ENCODE data around the gene PPP2R5C. TPM values are rescaled to one million over a fixed set of nuclear protein-coding genes. Genes with fewer than 3 reads are reported as not detected.
A peak's percentile ranks its signal among the peaks of the same experiment; 100 is the strongest.

The PPP2R5C gene
- total and polyA plus RNA-seq, 2 of the 8 experiments (the other 6 are each of a cell fraction or from before 2014, with no cell fraction given), result 49.6 to 95.9 TPM

- H3K79me2 ChIP-seq (ENCODE audit: control insufficient read depth in 1 of 2, insufficient read depth in 2 of 2, low read length in 2 of 2), result no peaks in the 10 kb centered on the region
- H2BK12ac ChIP-seq (ENCODE audit: low read depth, low read length), result no peak overlapping the region
- no peak overlapping the region for H2BK120ac ChIP-seq (replicated peaks; ENCODE audit: low read depth, low read length)
- ChIA-PET POLR2A (ENCODE audit: partially characterized antibody) (interaction anchor here (0.8 to 1.8 kb wide), 5 partner anchors 9 to 186 kb away, joined by 3 to 7 read pairs (median 4); no protein-coding TSS in a partner anchor), CTCF (ENCODE audit: partially characterized antibody) (interaction anchor here (0.7 to 1.7 kb wide), 5 partner anchors 9 to 199 kb away, joined by 3 to 6 read pairs (median 3); no protein-coding TSS in a partner anchor)
- H4K5ac ChIP-seq (ENCODE audit: insufficient read length, low read depth, low read length), result no peak overlapping the region
- H3K36me3 ChIP-seq (ENCODE audit: control insufficient read depth in 2 of 4, insufficient read depth in 4 of 4, low read length in 3 of 4), result 0 out of 8 replicates have a peak, but pooled peaks cover 0 to 3% (median 0%) of the 10 kb centered on the region in 4 experiments
- WGBS, 2 experiments (ENCODE audit: extremely low coverage in 1 of 2, insufficient coverage in 1 of 2, insufficient read length in 1 of 2, insufficient replicate concordance in 2 of 2, low coverage in 1 of 2, low lambda C conversion rate in 2 of 2, missing lambda C conversion rate in 1 of 2), result 8% methylated on average over 11 of the region's 72 CpGs; no CpG with 5 or more reads in 1 of the 2 experiments
- H3K56ac ChIP-seq (replicated peaks; ENCODE audit: insufficient read length, low read depth, low read length), result no peak overlapping the region
- no peak overlapping the region for H3K4ac ChIP-seq (replicated peaks; ENCODE audit: insufficient read length, low read depth, low read length)
- peaks cover 3% of the 10 kb centered on the region; the same call in 1 of the 2 replicates for H3K23me2 ChIP-seq (ENCODE audit: low read depth, low read length)
- no peak overlapping the region for H3K27ac ChIP-seq (ENCODE audit: low read depth, low read length)
- no peak overlapping the region for H3K18ac ChIP-seq (ENCODE audit: extremely low read depth, low read length)
- H3K23ac ChIP-seq (ENCODE audit: insufficient read length), result no peak overlapping the region
- DNase-seq (ENCODE audit: low read depth in 1 of 2, low spot score in 2 of 2), result no peak
- FAIRE-seq, result no peak
- peaks cover 0 to 3% (median 1%) of the 10 kb centered on the region in 4 experiments; a peak in 4 of 7 replicates for H3K4me1 ChIP-seq (replicated peaks in 1 of 4; ENCODE audit: control insufficient read depth in 3 of 4, insufficient read depth in 4 of 4, low read length in 3 of 4)
- H3K4me3 ChIP-seq (ENCODE audit: extremely low read depth in 1 of 4, insufficient read depth in 2 of 4, low read depth in 3 of 4, low read length in 4 of 4), result peak overlapping the region; percentile 61 to 81 (median 64)
- H3K27me3 ChIP-seq (replicated peaks in 1 of 4; ENCODE audit: control insufficient read depth in 3 of 4, extremely low read depth in 1 of 4, insufficient read depth in 3 of 4, low read length in 3 of 4), result peaks cover 3 to 18% (median 11%) of the 10 kb centered on the region in 4 experiments; a peak in 6 of 7 replicates
- H3K9ac ChIP-seq (replicated peaks in 1 of 4; ENCODE audit: extremely low read depth in 1 of 4, low read depth in 3 of 4, low read length in 3 of 4), result peak overlapping the region in 1 of 4 experiments; percentile 38; a peak in 1 of 7 replicates
- H2BK15ac ChIP-seq (ENCODE audit: low read length), result no peak overlapping the region
- H3K14ac ChIP-seq (ENCODE audit: insufficient read length), result no peak overlapping the region
- peak overlapping the region; percentile 63 to 87 for H3K4me2 ChIP-seq (ENCODE audit: insufficient read depth in 1 of 2, low read depth in 2 of 2, low read length in 2 of 2)
- H3K9me3 ChIP-seq (ENCODE audit: insufficient read depth in 2 of 2, low read depth in 1 of 2, low read length in 1 of 2), result no peaks in the 10 kb centered on the region
- no peak overlapping the region for H4K91ac ChIP-seq (replicated peaks; ENCODE audit: insufficient read length, low read length)
- H4K20me1 ChIP-seq (replicated peaks in 1 of 2; ENCODE audit: control insufficient read depth in 1 of 2, insufficient read depth in 2 of 2, low read length in 2 of 2), result peaks cover 0 to 7% of the 10 kb centered on the region in 2 experiments
- H2AFZ ChIP-seq (ENCODE audit: low read length), result no peak overlapping the region
- no peaks in the 10 kb centered on the region for H3K79me1 ChIP-seq (ENCODE audit: low read depth, low read length)
- H4K8ac ChIP-seq (ENCODE audit: extremely low read depth, insufficient read depth, low read length), result peak overlapping the region; percentile 11; the same call in 1 of the 2 replicates
- no peak overlapping the region for H2BK20ac ChIP-seq (ENCODE audit: low read length)
- H2AK5ac ChIP-seq (ENCODE audit: low read depth, low read length), result no peak overlapping the region
- no peak overlapping the region for H2BK5ac ChIP-seq (ENCODE audit: low read depth, low read length)
- TF ChIP-seq EP300 (IDR thresholded peaks at IDR 0.05; ENCODE audit: borderline replicate concordance in 1 of 2, low read depth in 2 of 2, low read length in 2 of 2) (no peak), SRF (IDR thresholded peaks at IDR 0.05; ENCODE audit: low read depth, low read length) (no peak), RFX5 (IDR thresholded peaks at IDR 0.05; ENCODE audit: borderline replicate concordance, low read depth, low read length) (no peak), EGR1 (IDR thresholded peaks at IDR 0.05; ENCODE audit: borderline replicate concordance, low read depth, low read length) (no peak), USF2 (IDR thresholded peaks at IDR 0.05; ENCODE audit: low read length) (no peak), HDAC6 (IDR thresholded peaks at IDR 0.05; ENCODE audit: low read depth, low read length) (no peak), CHD2 (IDR thresholded peaks at IDR 0.05; ENCODE audit: low read length) (no peak), SAP30 (IDR thresholded peaks at IDR 0.05; ENCODE audit: insufficient read depth, insufficient replicate concordance, low read length) (no peak), SUZ12 (IDR thresholded peaks at IDR 0.05; ENCODE audit: low read length) (no peak), BCL11A (IDR thresholded peaks at IDR 0.05; ENCODE audit: low read depth in 2 of 2, low read length in 2 of 2) (no peak), EZH2 (IDR thresholded peaks at IDR 0.05; ENCODE audit: low read depth, low read length, severe bottlenecking) (no peak)
Observed at GRCh38 chr14:101761881-101762529, 496 bp downstream of the PPP2R5C start.
